ENCODE measurements around the gene WSB1.
"Not testable (repeated sequence)": the region's sequence is repeated elsewhere in the genome, so short reads cannot be mapped to it uniquely, and the experiment has no call there.

DNA sequence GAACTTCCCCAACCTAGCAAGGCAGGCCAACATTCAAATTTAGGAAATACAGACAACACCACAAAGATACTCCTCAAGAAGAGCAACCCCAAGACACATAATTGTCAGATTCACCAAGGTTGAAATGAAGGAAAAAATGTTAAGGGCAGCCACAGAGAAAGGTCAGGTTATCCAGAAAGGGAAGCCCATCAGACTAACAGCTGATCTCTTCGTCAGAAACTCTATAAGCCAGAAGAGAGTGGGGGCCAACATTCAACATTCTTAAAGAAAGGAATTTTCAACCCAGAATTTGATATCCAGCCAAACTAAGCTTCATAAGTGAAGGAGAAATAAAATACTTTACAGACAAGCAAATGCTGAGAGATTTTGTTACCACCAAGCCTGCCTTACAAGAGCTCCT is 43.1 kb upstream of the WSB1 start:
- TF ChIP-seq, protein P1, sequence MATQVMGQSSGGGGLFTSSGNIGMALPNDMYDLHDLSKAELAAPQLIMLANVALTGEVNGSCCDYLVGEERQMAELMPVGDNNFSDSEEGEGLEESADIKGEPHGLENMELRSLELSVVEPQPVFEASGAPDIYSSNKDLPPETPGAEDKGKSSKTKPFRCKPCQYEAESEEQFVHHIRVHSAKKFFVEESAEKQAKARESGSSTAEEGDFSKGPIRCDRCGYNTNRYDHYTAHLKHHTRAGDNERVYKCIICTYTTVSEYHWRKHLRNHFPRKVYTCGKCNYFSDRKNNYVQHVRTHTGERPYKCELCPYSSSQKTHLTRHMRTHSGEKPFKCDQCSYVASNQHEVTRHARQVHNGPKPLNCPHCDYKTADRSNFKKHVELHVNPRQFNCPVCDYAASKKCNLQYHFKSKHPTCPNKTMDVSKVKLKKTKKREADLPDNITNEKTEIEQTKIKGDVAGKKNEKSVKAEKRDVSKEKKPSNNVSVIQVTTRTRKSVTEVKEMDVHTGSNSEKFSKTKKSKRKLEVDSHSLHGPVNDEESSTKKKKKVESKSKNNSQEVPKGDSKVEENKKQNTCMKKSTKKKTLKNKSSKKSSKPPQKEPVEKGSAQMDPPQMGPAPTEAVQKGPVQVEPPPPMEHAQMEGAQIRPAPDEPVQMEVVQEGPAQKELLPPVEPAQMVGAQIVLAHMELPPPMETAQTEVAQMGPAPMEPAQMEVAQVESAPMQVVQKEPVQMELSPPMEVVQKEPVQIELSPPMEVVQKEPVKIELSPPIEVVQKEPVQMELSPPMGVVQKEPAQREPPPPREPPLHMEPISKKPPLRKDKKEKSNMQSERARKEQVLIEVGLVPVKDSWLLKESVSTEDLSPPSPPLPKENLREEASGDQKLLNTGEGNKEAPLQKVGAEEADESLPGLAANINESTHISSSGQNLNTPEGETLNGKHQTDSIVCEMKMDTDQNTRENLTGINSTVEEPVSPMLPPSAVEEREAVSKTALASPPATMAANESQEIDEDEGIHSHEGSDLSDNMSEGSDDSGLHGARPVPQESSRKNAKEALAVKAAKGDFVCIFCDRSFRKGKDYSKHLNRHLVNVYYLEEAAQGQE (IDR thresholded peaks at IDR 0.05; ENCODE audit: unreplicated experiment), result not testable (repeated sequence)
- TF ChIP-seq, protein P2, sequence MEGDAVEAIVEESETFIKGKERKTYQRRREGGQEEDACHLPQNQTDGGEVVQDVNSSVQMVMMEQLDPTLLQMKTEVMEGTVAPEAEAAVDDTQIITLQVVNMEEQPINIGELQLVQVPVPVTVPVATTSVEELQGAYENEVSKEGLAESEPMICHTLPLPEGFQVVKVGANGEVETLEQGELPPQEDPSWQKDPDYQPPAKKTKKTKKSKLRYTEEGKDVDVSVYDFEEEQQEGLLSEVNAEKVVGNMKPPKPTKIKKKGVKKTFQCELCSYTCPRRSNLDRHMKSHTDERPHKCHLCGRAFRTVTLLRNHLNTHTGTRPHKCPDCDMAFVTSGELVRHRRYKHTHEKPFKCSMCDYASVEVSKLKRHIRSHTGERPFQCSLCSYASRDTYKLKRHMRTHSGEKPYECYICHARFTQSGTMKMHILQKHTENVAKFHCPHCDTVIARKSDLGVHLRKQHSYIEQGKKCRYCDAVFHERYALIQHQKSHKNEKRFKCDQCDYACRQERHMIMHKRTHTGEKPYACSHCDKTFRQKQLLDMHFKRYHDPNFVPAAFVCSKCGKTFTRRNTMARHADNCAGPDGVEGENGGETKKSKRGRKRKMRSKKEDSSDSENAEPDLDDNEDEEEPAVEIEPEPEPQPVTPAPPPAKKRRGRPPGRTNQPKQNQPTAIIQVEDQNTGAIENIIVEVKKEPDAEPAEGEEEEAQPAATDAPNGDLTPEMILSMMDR (conservative IDR thresholded peaks at IDR 0.05; ENCODE audit: low read depth in 2 of 2), result not testable (repeated sequence)
- TF ChIP-seq CREB1 (CRISPR knock-in tag; IDR thresholded peaks at IDR 0.05; ENCODE audit: low read depth); EZH2 (IDR thresholded peaks at IDR 0.05; ENCODE audit: low read depth, unreplicated experiment): not testable (repeated sequence)

All from GM23338 (cell line).